A673 (cell line): ENCODE data around the gene STX18. TPM values are rescaled to one million over a fixed set of nuclear protein-coding genes. Genes with fewer than 3 reads are reported as not detected.

Experiments
- BruUV-seq: library from RNA; stranded (reverse); fragments of 400-500 nt; replicated peaks from 2 replicates; lab custom pipeline; 2021; lab: Mats Ljungman, UMichigan
- CTCF ChIA-PET: fragments of 300-600 bp; sonication (Branson Sonifier 250); formaldehyde crosslinking; loops from one replicate; lab custom pipeline; 2022; ENCODE audit warnings: antibody characterized with exemption; lab: Charles Lee
- POLR2A ChIA-PET: fragments of 300-600 bp; sonication (Branson Sonifier 250); formaldehyde crosslinking; loops from one replicate; lab custom pipeline; 2022; ENCODE audit warnings: antibody characterized with exemption; ENCODE audit not compliant: low non-redundant PET; lab: Charles Lee
- DNase-seq: peaks from one replicate; pipeline ENCODE4 v3.0.0-alpha.2; 2015; ENCODE audit warnings: low spot score
- H3K27ac ChIP-seq: fragments of 200-600 bp; sonication (generic); 2 replicates; pipeline ENCODE4 v1.5.1; 2016; ENCODE audit warnings: mixed run types, low read depth, mild to moderate bottlenecking, mixed read lengths, antibody characterized with exemption, low read length; ENCODE audit not compliant: poor library complexity, severe bottlenecking
- H3K27me3 ChIP-seq: fragments of 200-600 bp; sonication (generic); replicated peaks from 2 replicates; pipeline ENCODE4 v1.6.1; 2017; ENCODE audit warnings: mixed run types, low read depth, mild to moderate bottlenecking, mixed read lengths, antibody characterized with exemption, low read length; ENCODE audit not compliant: insufficient read depth, poor library complexity
- H3K36me3 ChIP-seq: fragments of 200-600 bp; sonication (generic); 2 replicates; pipeline ENCODE4 v1.6.1; 2016; ENCODE audit warnings: mixed run types, mild to moderate bottlenecking, mixed read lengths, antibody characterized with exemption, low read length; ENCODE audit not compliant: insufficient read depth, poor library complexity, severe bottlenecking
- H3K4me1 ChIP-seq: fragments of 200-600 bp; sonication (generic); 2 replicates; pipeline ENCODE4 v1.6.1; 2017; ENCODE audit warnings: mixed run types, mild to moderate bottlenecking, mixed read lengths, antibody characterized with exemption, low read length; ENCODE audit not compliant: insufficient read depth, poor library complexity, severe bottlenecking
- H3K4me3 ChIP-seq: fragments of 200-600 bp; sonication (generic); 2 replicates; pipeline ENCODE4 v1.5.1; 2016; ENCODE audit warnings: low read depth, mixed run types, mild to moderate bottlenecking, mixed read lengths, low read length; ENCODE audit not compliant: poor library complexity, severe bottlenecking
- H3K9me3 ChIP-seq: fragments of 200-600 bp; sonication (generic); 2 replicates; pipeline ENCODE4 v1.6.1; 2016; ENCODE audit warnings: mixed run types, low read depth, mild to moderate bottlenecking, mixed read lengths, antibody characterized with exemption, low read length; ENCODE audit not compliant: poor library complexity, severe bottlenecking
- EZH2 ChIP-seq: fragments of 200-600 bp; sonication (generic); IDR thresholded peaks from 2 replicates; pipeline ENCODE4 v1.6.1; 2017; ENCODE audit warnings: borderline replicate concordance, low read depth, mild to moderate bottlenecking, mixed read lengths, antibody characterized with exemption, low read length; ENCODE audit not compliant: poor library complexity, severe bottlenecking
- intact Hi-C: fragments of 100-400 bp; cut with micrococcal nuclease; formaldehyde crosslinking; loops from one replicate; pipeline ENCODE4 v1.10.0; 2022; ENCODE audit not compliant: unreplicated experiment
- total RNA-seq: library from RNA; stranded (reverse); gene quantifications from 2 replicates; pipeline ENCODE4 v1.2.3, GENCODE V29; 2021
- TF ChIP-seq, protein P1 (sequence below): fragments of 300-800, 200-600 bp; sonication (generic); conservative IDR thresholded peaks from 2 replicates; pipeline ENCODE4 v1.5.1; 2017; ENCODE audit warnings: low read depth, mild to moderate bottlenecking, antibody characterized with exemption, low read length, moderate library complexity, mixed read lengths

Gene STX18
- total RNA-seq, 1 experiment from 2014 or later, result 34.3 TPM

GRCh38 chr4:4480685-4481398 is 61.0 kb downstream of the STX18 start:
- Histone ChIP-seq H3K4me3 (no peak overlapping the region), H3K9me3 (no peaks in the 10 kb centered on the region), H3K27ac (peak overlapping the region; percentile 18), H3K4me1 (peaks cover 13% of the 10 kb centered on the region), H3K27me3 (no peaks in the 10 kb centered on the region), H3K36me3 (no peaks in the 10 kb centered on the region)
- POLR2A ChIA-PET, result interaction anchor here (0.6 kb wide), 1 partner anchor 8 kb away, joined by 9 read pairs; no protein-coding TSS in a partner anchor
- CTCF ChIA-PET, result no interaction called here
- no TSS peak for BruUV-seq
- peak; percentile 36 for DNase-seq
- intact Hi-C loops, result loop anchor here (10.0 kb wide), 3 partner anchors 194 to 1334 kb away; no protein-coding TSS in a partner anchor
- TF ChIP-seq, protein P1, sequence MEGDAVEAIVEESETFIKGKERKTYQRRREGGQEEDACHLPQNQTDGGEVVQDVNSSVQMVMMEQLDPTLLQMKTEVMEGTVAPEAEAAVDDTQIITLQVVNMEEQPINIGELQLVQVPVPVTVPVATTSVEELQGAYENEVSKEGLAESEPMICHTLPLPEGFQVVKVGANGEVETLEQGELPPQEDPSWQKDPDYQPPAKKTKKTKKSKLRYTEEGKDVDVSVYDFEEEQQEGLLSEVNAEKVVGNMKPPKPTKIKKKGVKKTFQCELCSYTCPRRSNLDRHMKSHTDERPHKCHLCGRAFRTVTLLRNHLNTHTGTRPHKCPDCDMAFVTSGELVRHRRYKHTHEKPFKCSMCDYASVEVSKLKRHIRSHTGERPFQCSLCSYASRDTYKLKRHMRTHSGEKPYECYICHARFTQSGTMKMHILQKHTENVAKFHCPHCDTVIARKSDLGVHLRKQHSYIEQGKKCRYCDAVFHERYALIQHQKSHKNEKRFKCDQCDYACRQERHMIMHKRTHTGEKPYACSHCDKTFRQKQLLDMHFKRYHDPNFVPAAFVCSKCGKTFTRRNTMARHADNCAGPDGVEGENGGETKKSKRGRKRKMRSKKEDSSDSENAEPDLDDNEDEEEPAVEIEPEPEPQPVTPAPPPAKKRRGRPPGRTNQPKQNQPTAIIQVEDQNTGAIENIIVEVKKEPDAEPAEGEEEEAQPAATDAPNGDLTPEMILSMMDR, result peak; percentile 65
- TF ChIP-seq EZH2, result no peak

DNA sequence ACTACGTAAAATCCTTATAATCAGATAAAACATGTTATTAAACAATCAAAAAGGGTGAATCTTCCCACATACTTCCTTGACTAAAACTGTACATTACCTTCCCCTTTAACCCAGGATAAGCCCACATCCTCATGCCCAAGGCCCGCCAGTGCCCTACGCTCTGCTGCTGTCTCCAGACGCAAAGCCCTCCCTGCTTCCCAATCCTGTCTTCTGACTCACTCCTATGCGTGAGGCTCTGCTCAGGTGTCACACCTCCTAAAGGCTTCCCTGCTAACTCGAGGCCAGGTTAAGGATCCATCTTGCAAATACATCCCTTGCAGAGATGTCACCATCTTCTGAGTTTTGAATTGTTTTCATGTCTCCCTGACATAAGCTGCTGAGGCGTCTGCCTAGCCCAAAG is 61.6 kb downstream of the STX18 start:
- TF ChIP-seq EZH2, result no peak
- TF ChIP-seq, protein P1, result no peak
- Histone ChIP-seq H3K4me1 (peaks cover 13% of the 10 kb centered on the region), H3K9me3 (no peaks in the 10 kb centered on the region), H3K27me3 (no peaks in the 10 kb centered on the region), H3K36me3 (no peaks in the 10 kb centered on the region), H3K4me3 (no peak overlapping the region), H3K27ac (no peak overlapping the region)
- intact Hi-C loops, result loop anchor here (10.0 kb wide), 3 partner anchors 195 to 1335 kb away; no protein-coding TSS in a partner anchor
- no peak for DNase-seq
- POLR2A ChIA-PET, result no interaction called here
- BruUV-seq, result no TSS peak
- CTCF ChIA-PET, result no interaction called here

GRCh38 chr4:4479366-4479765 is 62.5 kb downstream of the STX18 start:
- POLR2A ChIA-PET, result no interaction called here
- Histone ChIP-seq H3K27ac (no peak overlapping the region), H3K27me3 (no peaks in the 10 kb centered on the region), H3K36me3 (no peaks in the 10 kb centered on the region), H3K9me3 (no peaks in the 10 kb centered on the region), H3K4me1 (peaks cover 13% of the 10 kb centered on the region), H3K4me3 (no peak overlapping the region)
- no TSS peak for BruUV-seq
- intact Hi-C loops, result no loop called here
- no peak for TF ChIP-seq EZH2
- TF ChIP-seq, protein P1, result no peak
- no peak for DNase-seq
- CTCF ChIA-PET, result no interaction called here
